ENCODE results near the gene NCKIPSD. TPM values are rescaled to one million over a fixed set of nuclear protein-coding genes. Genes with fewer than 3 reads are reported as not detected.

The NCKIPSD gene
- total and polyA plus RNA-seq, 2 donors (not counting 3 experiments of a cell fraction or from before 2014, with no cell fraction given): 12.8 to 19.1 TPM

DNA sequence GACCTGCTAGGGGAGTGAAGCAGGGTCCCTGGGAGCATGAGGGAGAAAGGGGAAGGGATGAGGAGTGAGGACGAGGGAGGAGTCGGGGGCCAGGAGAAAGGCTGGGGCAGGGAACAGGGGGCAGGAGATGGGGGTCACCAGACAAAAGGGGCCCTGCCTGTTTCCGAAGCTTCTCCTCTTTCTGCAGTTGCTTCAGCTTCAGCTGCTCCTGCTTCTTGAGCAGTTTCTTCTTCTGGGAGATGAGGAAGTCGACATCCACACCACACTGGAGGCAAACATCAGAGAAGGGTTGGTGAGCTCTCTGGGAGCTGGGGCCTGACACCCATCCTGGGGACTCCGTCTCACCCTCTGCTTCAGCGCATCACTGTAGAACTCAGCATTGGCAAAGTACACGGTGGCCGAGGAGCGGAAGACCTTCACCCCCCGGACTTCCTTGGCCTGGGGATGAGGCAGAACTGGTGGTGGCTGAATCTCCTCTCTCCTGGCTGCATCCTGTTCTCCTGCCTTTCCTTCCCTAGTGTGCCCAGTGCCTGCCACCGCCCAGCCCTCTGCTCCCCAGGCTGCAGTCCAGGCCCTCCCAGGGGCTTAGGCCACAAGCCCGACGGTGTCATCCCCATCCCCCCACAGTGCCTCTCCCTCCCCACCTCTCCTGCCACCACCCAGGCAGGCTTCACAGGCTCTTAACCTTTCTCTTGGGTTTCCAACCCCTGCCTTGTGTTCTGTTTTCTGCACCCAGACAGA, 57.3 kb downstream of the NCKIPSD start:
- dilution Hi-C loops (cut with MboI; ENCODE audit: extremely low pct_ligation_motif_present, low sequenced_read_pairs): no loop called here
- intact Hi-C loops (cut with micrococcal nuclease): no loop called here

DNA sequence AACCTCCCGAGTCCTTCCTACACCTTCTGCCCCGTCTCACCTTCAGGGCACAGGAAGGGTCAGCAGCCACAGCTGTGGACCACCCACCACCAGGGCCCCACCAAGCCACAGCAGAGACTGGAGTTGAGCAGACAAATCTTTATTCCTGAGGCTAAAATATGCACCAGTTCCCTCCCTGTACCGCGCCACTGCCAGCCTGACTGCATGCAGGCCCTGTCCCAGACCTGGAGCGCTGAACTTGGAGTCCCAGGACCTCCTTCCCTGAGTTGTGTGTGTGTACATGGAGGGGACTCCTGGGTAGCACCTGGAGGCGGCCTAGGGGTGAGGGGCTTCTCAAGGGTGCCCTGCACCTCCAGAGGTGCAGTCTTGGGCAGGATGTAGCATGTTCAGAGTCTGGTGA, 60.1 kb downstream of the NCKIPSD start:
- Histone ChIP-seq H3K4me1 (ENCODE audit: control insufficient read depth, extremely low read depth, insufficient read depth, low read length) (no peaks in the 10 kb centered on the region), H3K9ac (replicated peaks; ENCODE audit: extremely low read depth, insufficient read depth, low read length) (no peak overlapping the region), H3K9me1 (replicated peaks; ENCODE audit: control insufficient read depth, extremely low read depth, insufficient read depth, low read length) (no peaks in the 10 kb centered on the region), H3K4me2 (ENCODE audit: insufficient read depth, low read length) (no peak overlapping the region), H3K27me3 (ENCODE audit: control insufficient read depth in 2 of 2, insufficient read depth in 2 of 2, low read length in 2 of 2) (no peaks in the 10 kb centered on the region), H3K4me3 (replicated peaks in 1 of 3; ENCODE audit: insufficient read depth in 1 of 3, low read depth in 1 of 3, low read length in 3 of 3) (no peak overlapping the region), H3K36me3 (ENCODE audit: control insufficient read depth in 2 of 2, extremely low read depth in 1 of 2, insufficient read depth in 2 of 2, low read length in 2 of 2) (peaks cover 0 to 25% of the 10 kb centered on the region in 2 experiments), H3K27ac (ENCODE audit: insufficient read depth, low read depth, low read length) (no peak overlapping the region), H3K9me3 (replicated peaks; ENCODE audit: control insufficient read depth, insufficient read depth, low read length) (no peaks in the 10 kb centered on the region), H2AFZ (ENCODE audit: low read depth, low read length) (no peak overlapping the region), H4K20me1 (replicated peaks; ENCODE audit: control insufficient read depth, extremely low read depth, insufficient read depth, low read length) (no peaks in the 10 kb centered on the region), H3K79me2 (ENCODE audit: control insufficient read depth, insufficient read depth, low read length) (no peaks in the 10 kb centered on the region)
- dilution Hi-C loops (cut with MboI; ENCODE audit: extremely low pct_ligation_motif_present, low sequenced_read_pairs) (no loop called here), intact Hi-C loops (cut with micrococcal nuclease) (no loop called here)
- FAIRE-seq: no peak
- no TSS peak for BruUV-seq (replicated peaks)
- ChIA-PET CTCF (interaction anchor here (4.0 kb wide), 1 partner anchor 10 kb away, joined by 18 read pairs; the partner anchor contains the start of gene SLC26A6), POLR2A (no interaction called here)
- DNase-seq (ENCODE audit: low read depth, low spot score): no peak
- TF ChIP-seq CTCF (IDR thresholded peaks at IDR 0.05; ENCODE audit: extremely low read depth in 1 of 2, insufficient read depth in 1 of 2, low read depth in 1 of 2, low read length in 2 of 2): no peak
- TF ChIP-seq, protein P1, sequence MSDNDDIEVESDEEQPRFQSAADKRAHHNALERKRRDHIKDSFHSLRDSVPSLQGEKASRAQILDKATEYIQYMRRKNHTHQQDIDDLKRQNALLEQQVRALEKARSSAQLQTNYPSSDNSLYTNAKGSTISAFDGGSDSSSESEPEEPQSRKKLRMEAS (IDR thresholded peaks at IDR 0.05; ENCODE audit: insufficient read depth, insufficient read length): no peak

More for the DNA sequence above, 57.3 kb downstream of the NCKIPSD start:
- Histone ChIP-seq H4K20me1 (replicated peaks; ENCODE audit: control insufficient read depth, extremely low read depth, insufficient read depth, low read length) (no peaks in the 10 kb centered on the region), H3K36me3 (ENCODE audit: control insufficient read depth in 2 of 2, extremely low read depth in 1 of 2, insufficient read depth in 2 of 2, low read length in 2 of 2) (peaks cover 0 to 39% of the 10 kb centered on the region in 2 experiments), H2AFZ (ENCODE audit: low read depth, low read length) (no peak overlapping the region), H3K9me3 (replicated peaks; ENCODE audit: control insufficient read depth, insufficient read depth, low read length) (no peaks in the 10 kb centered on the region), H3K4me3 (replicated peaks in 1 of 3; ENCODE audit: insufficient read depth in 1 of 3, low read depth in 1 of 3, low read length in 3 of 3) (no peak overlapping the region), H3K4me1 (ENCODE audit: control insufficient read depth, extremely low read depth, insufficient read depth, low read length) (no peaks in the 10 kb centered on the region), H3K27ac (ENCODE audit: insufficient read depth, low read depth, low read length) (no peak overlapping the region), H3K27me3 (ENCODE audit: control insufficient read depth in 2 of 2, insufficient read depth in 2 of 2, low read length in 2 of 2) (no peaks in the 10 kb centered on the region), H3K9ac (replicated peaks; ENCODE audit: extremely low read depth, insufficient read depth, low read length) (no peak overlapping the region), H3K79me2 (ENCODE audit: control insufficient read depth, insufficient read depth, low read length) (no peaks in the 10 kb centered on the region), H3K9me1 (replicated peaks; ENCODE audit: control insufficient read depth, extremely low read depth, insufficient read depth, low read length) (no peaks in the 10 kb centered on the region), H3K4me2 (ENCODE audit: insufficient read depth, low read length) (no peak overlapping the region)
- TF ChIP-seq MYC (IDR thresholded peaks at IDR 0.05; ENCODE audit: low read depth, low read length) (no peak), FOS (IDR thresholded peaks at IDR 0.05; ENCODE audit: borderline replicate concordance, insufficient read depth, low read length) (no peak)
- ChIA-PET CTCF (no interaction called here), POLR2A (no interaction called here)
- FAIRE-seq (no peak), DNase-seq (ENCODE audit: low read depth, low spot score) (no peak)
- BruUV-seq (replicated peaks): no TSS peak

All from endothelial cell of umbilical vein (primary cell).